ENCODE measurements around the gene EMC7. TPM values are rescaled to one million over a fixed set of nuclear protein-coding genes. Genes with fewer than 3 reads are reported as not detected.

Gene EMC7
- total and polyA plus RNA-seq, 2 experiments from 2014 or later, result 18.3 to 55.1 TPM

- Histone ChIP-seq H3K9me2 (ENCODE audit: insufficient read depth) (no peaks in the 10 kb centered on the region), H3F3A (replicated peaks; ENCODE audit: low read depth) (no peaks in the 10 kb centered on the region), H3K36me3 (ENCODE audit: insufficient read depth) (no peaks in the 10 kb centered on the region), H3K79me2 (replicated peaks; ENCODE audit: insufficient read depth) (no peaks in the 10 kb centered on the region), H2AFZ (no peak overlapping the region), H4K20me1 (replicated peaks; ENCODE audit: insufficient read depth) (no peaks in the 10 kb centered on the region), H3K27ac (ENCODE audit: low read depth) (no peak overlapping the region), H3K27me3 (ENCODE audit: insufficient read depth) (no peaks in the 10 kb centered on the region), H3K4me2 (no peak overlapping the region), H3K4me1 (ENCODE audit: insufficient read depth) (no peaks in the 10 kb centered on the region), H3K4me3 (no peak overlapping the region)
- Mint-ChIP-seq H3K27ac (no peak overlapping the region), H3K36me3 (ENCODE audit: low read depth) (no peaks in the 10 kb centered on the region), H3K9me3 (no peaks in the 10 kb centered on the region; the same call in 2 of the 3 replicates), H3K4me1 (peaks cover 5% of the 10 kb centered on the region; the same call in 2 of the 3 replicates), H3K4me3 (no peak overlapping the region), H3K27me3 (ENCODE audit: insufficient read depth, low read depth, poor library complexity) (peaks cover 9% of the 10 kb centered on the region)
- TF ChIP-seq ZNF114 (CRISPR knock-in tag; IDR thresholded peaks at IDR 0.05), result no peak
- TF ChIP-seq EZH2 (IDR thresholded peaks at IDR 0.05; ENCODE audit: low read depth, unreplicated experiment), result no peak
- TF ChIP-seq POLR2AphosphoS5 (IDR thresholded peaks at IDR 0.05; ENCODE audit: low read depth), result no peak
- TF ChIP-seq STAT1 (IDR thresholded peaks at IDR 0.05; ENCODE audit: unreplicated experiment), result no peak
- no peak for TF ChIP-seq NANOG (IDR thresholded peaks at IDR 0.05; ENCODE audit: borderline replicate concordance)
- TF ChIP-seq, protein P1, sequence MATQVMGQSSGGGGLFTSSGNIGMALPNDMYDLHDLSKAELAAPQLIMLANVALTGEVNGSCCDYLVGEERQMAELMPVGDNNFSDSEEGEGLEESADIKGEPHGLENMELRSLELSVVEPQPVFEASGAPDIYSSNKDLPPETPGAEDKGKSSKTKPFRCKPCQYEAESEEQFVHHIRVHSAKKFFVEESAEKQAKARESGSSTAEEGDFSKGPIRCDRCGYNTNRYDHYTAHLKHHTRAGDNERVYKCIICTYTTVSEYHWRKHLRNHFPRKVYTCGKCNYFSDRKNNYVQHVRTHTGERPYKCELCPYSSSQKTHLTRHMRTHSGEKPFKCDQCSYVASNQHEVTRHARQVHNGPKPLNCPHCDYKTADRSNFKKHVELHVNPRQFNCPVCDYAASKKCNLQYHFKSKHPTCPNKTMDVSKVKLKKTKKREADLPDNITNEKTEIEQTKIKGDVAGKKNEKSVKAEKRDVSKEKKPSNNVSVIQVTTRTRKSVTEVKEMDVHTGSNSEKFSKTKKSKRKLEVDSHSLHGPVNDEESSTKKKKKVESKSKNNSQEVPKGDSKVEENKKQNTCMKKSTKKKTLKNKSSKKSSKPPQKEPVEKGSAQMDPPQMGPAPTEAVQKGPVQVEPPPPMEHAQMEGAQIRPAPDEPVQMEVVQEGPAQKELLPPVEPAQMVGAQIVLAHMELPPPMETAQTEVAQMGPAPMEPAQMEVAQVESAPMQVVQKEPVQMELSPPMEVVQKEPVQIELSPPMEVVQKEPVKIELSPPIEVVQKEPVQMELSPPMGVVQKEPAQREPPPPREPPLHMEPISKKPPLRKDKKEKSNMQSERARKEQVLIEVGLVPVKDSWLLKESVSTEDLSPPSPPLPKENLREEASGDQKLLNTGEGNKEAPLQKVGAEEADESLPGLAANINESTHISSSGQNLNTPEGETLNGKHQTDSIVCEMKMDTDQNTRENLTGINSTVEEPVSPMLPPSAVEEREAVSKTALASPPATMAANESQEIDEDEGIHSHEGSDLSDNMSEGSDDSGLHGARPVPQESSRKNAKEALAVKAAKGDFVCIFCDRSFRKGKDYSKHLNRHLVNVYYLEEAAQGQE (IDR thresholded peaks at IDR 0.05; ENCODE audit: unreplicated experiment), result no peak
- no peak for TF ChIP-seq ZNF331 (CRISPR knock-in tag; IDR thresholded peaks at IDR 0.05; ENCODE audit: low read depth)
- TF ChIP-seq EZH2phosphoT487 (IDR thresholded peaks at IDR 0.05; ENCODE audit: unreplicated experiment), result no peak
- TF ChIP-seq, protein P2, sequence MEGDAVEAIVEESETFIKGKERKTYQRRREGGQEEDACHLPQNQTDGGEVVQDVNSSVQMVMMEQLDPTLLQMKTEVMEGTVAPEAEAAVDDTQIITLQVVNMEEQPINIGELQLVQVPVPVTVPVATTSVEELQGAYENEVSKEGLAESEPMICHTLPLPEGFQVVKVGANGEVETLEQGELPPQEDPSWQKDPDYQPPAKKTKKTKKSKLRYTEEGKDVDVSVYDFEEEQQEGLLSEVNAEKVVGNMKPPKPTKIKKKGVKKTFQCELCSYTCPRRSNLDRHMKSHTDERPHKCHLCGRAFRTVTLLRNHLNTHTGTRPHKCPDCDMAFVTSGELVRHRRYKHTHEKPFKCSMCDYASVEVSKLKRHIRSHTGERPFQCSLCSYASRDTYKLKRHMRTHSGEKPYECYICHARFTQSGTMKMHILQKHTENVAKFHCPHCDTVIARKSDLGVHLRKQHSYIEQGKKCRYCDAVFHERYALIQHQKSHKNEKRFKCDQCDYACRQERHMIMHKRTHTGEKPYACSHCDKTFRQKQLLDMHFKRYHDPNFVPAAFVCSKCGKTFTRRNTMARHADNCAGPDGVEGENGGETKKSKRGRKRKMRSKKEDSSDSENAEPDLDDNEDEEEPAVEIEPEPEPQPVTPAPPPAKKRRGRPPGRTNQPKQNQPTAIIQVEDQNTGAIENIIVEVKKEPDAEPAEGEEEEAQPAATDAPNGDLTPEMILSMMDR (conservative IDR thresholded peaks at IDR 0.05; ENCODE audit: low read depth in 2 of 2), result no peak
- TF ChIP-seq, protein P3, sequence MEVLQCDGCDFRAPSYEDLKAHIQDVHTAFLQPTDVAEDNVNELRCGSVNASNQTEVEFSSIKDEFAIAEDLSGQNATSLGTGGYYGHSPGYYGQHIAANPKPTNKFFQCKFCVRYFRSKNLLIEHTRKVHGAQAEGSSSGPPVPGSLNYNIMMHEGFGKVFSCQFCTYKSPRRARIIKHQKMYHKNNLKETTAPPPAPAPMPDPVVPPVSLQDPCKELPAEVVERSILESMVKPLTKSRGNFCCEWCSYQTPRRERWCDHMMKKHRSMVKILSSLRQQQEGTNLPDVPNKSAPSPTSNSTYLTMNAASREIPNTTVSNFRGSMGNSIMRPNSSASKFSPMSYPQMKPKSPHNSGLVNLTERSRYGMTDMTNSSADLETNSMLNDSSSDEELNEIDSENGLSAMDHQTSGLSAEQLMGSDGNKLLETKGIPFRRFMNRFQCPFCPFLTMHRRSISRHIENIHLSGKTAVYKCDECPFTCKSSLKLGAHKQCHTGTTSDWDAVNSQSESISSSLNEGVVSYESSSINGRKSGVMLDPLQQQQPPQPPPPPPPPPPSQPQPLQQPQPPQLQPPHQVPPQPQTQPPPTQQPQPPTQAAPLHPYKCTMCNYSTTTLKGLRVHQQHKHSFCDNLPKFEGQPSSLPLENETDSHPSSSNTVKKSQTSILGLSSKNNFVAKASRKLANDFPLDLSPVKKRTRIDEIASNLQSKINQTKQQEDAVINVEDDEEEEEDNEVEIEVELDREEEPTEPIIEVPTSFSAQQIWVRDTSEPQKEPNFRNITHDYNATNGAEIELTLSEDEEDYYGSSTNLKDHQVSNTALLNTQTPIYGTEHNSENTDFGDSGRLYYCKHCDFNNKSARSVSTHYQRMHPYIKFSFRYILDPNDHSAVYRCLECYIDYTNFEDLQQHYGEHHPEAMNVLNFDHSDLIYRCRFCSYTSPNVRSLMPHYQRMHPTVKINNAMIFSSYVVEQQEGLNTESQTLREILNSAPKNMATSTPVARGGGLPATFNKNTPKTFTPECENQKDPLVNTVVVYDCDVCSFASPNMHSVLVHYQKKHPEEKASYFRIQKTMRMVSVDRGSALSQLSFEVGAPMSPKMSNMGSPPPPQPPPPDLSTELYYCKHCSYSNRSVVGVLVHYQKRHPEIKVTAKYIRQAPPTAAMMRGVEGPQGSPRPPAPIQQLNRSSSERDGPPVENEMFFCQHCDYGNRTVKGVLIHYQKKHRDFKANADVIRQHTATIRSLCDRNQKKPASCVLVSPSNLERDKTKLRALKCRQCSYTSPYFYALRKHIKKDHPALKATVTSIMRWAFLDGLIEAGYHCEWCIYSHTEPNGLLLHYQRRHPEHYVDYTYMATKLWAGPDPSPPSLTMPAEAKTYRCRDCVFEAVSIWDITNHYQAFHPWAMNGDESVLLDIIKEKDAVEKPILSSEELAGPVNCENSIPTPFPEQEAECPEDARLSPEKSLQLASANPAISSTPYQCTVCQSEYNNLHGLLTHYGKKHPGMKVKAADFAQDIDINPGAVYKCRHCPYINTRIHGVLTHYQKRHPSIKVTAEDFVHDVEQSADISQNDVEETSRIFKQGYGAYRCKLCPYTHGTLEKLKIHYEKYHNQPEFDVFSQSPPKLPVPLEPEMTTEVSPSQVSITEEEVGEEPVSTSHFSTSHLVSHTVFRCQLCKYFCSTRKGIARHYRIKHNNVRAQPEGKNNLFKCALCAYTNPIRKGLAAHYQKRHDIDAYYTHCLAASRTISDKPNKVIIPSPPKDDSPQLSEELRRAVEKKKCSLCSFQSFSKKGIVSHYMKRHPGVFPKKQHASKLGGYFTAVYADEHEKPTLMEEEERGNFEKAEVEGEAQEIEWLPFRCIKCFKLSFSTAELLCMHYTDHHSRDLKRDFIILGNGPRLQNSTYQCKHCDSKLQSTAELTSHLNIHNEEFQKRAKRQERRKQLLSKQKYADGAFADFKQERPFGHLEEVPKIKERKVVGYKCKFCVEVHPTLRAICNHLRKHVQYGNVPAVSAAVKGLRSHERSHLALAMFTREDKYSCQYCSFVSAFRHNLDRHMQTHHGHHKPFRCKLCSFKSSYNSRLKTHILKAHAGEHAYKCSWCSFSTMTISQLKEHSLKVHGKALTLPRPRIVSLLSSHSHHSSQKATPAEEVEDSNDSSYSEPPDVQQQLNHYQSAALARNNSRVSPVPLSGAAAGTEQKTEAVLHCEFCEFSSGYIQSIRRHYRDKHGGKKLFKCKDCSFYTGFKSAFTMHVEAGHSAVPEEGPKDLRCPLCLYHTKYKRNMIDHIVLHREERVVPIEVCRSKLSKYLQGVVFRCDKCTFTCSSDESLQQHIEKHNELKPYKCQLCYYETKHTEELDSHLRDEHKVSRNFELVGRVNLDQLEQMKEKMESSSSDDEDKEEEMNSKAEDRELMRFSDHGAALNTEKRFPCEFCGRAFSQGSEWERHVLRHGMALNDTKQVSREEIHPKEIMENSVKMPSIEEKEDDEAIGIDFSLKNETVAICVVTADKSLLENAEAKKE (CRISPR knock-in tag; IDR thresholded peaks at IDR 0.05), result no peak
- DNase-seq (ENCODE audit: low spot score) (no peak), ATAC-seq (no peak)
Measured at GRCh38 chr15:34114739-34115138, 13.1 kb upstream of the EMC7 start.
